Skin of body (tissue), 2 donors: Measurements from ENCODE around the gene ARHGAP27. TPM values are rescaled to one million over a fixed set of nuclear protein-coding genes. Genes with fewer than 3 reads are reported as not detected.

ENCODE experiments used
- DNase-seq: peaks from one replicate; lab custom pipeline; 2025; lab: John Stamatoyannopoulos, UW
- total RNA-seq: library from RNA; depleted of rRNA; stranded (reverse); fragments of >200 nt; gene quantifications from one replicate; pipeline ENCODE4 v1.2.3, GENCODE V29; 2014

Gene ARHGAP27
- total RNA-seq, 1 donor from 2014 or later: 13.9 TPM

- no peak for DNase-seq
Measured at GRCh38 chr17:45408611-45409421, 23.9 kb downstream of the ARHGAP27 start.

GRCh38 chr17:45406107-45406506 lies 26.6 kb downstream of the ARHGAP27 start:
- no peak for DNase-seq

- no peak for DNase-seq
Measured at GRCh38 chr17:45405250-45406086, 27.2 kb downstream of the ARHGAP27 start.

- DNase-seq: no peak
Measured at GRCh38 chr17:45404870-45405249, 27.8 kb downstream of the ARHGAP27 start.

- no peak for DNase-seq
Measured at GRCh38 chr17:45403906-45404490, 28.7 kb downstream of the ARHGAP27 start.

GRCh38 chr17:45402916-45403315 lies 29.8 kb downstream of the ARHGAP27 start:
- no peak for DNase-seq

- no peak for DNase-seq
Measured at GRCh38 chr17:45398800-45399199, 33.9 kb downstream of the ARHGAP27 start.

- no peak for DNase-seq
Measured at GRCh38 chr17:45397796-45398195, 34.9 kb downstream of the ARHGAP27 start.

GRCh38 chr17:45396496-45397205 lies 36.0 kb downstream of the ARHGAP27 start:
- no peak for DNase-seq

GRCh38 chr17:45395569-45396415 lies 36.9 kb downstream of the ARHGAP27 start:
- no peak for DNase-seq

- DNase-seq: peak; percentile 84
Measured at GRCh38 chr17:45394913-45395568, 37.6 kb downstream of the ARHGAP27 start.

- DNase-seq: no peak
Measured at GRCh38 chr17:45394564-45394912, 38.1 kb downstream of the ARHGAP27 start.

- DNase-seq: no peak
Measured at GRCh38 chr17:45394091-45394490, 38.6 kb downstream of the ARHGAP27 start.

GRCh38 chr17:45393411-45393810 lies 39.3 kb downstream of the ARHGAP27 start:
- no peak for DNase-seq

- no peak for DNase-seq
Measured at GRCh38 chr17:45391918-45392317, 40.8 kb downstream of the ARHGAP27 start.

GRCh38 chr17:45391291-45391690 lies 41.4 kb downstream of the ARHGAP27 start:
- no peak for DNase-seq

GRCh38 chr17:45389354-45389753 lies 43.3 kb downstream of the ARHGAP27 start:
- no peak for DNase-seq

- no peak for DNase-seq
Measured at GRCh38 chr17:45388604-45389325, 43.9 kb downstream of the ARHGAP27 start.

GRCh38 chr17:45387739-45388138 lies 44.9 kb downstream of the ARHGAP27 start:
- DNase-seq: no peak
